T-helper 2 cell treated with Interferon-gamma antibody and Interleukin-4, amounts not matched to agents 5 μg/mL and 100 μg/mL, for 36 hours (primary cell): ENCODE measurements around the gene CORIN.

Experiments
- DNase-seq: peaks from one replicate; pipeline ENCODE4 v3.0.0; 2021; ENCODE audit warnings: low spot score
- H3K27ac Mint-ChIP-seq: one replicate; pipeline ENCODE4 v1.8.0; 2021; ENCODE audit warnings: mild to moderate bottlenecking, mixed read lengths
- H3K27me3 Mint-ChIP-seq: one replicate; pipeline ENCODE4 v1.8.0; 2021; ENCODE audit warnings: low read depth, mixed read lengths
- H3K36me3 Mint-ChIP-seq: one replicate; pipeline ENCODE4 v1.8.0; 2021; ENCODE audit warnings: low read depth, mixed read lengths
- H3K4me1 Mint-ChIP-seq: one replicate; pipeline ENCODE4 v1.8.0; 2021; ENCODE audit warnings: low read depth, mixed read lengths
- H3K4me3 Mint-ChIP-seq: one replicate; pipeline ENCODE4 v1.8.0; 2022; ENCODE audit warnings: mild to moderate bottlenecking, moderate library complexity, mixed read lengths
- H3K9me3 Mint-ChIP-seq: one replicate; pipeline ENCODE4 v1.8.0; 2021; ENCODE audit warnings: mixed read lengths

Gene CORIN

DNA sequence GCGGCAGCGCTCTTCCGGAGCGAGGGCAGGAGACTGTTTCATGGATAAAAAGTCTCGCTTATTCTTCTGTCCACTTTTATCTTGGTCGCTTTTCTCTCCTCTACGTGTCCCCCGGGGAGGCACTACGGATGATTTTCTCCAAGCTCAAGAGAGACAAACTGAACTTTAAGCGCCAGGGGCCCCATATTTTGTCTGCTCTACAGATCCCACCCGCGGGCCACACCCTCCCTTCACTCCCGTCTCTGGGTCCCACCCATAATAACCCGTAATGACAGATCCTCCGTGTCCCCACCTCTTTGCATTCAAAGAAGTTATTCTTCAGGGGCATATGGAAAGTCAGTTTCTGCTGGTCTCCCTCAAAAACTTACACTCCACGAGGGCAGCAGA is at the start of gene CORIN:
CORIN (minus strand) TSS at position 160 of the 387 bp plus-strand sequence; CDS start at position 42, 118 bp downstream.
- H3K27me3 Mint-ChIP-seq: peaks cover 45% of the 10 kb centered on the region
- no peak for DNase-seq
- peaks cover 3% of the 10 kb centered on the region for H3K36me3 Mint-ChIP-seq
- H3K9me3 Mint-ChIP-seq: peaks cover 6% of the 10 kb centered on the region
- peak within 1 kb of the TSS; percentile 83 for H3K4me3 Mint-ChIP-seq
- H3K27ac Mint-ChIP-seq: no peak within 1 kb of the TSS
- peaks cover 18% of the 10 kb centered on the region for H3K4me1 Mint-ChIP-seq

- no peak for DNase-seq
- no peaks in the 10 kb centered on the region for H3K4me1 Mint-ChIP-seq
- H3K36me3 Mint-ChIP-seq: peaks cover 46% of the 10 kb centered on the region
- H3K27me3 Mint-ChIP-seq: no peaks in the 10 kb centered on the region
- no peak overlapping the region for H3K4me3 Mint-ChIP-seq
- H3K9me3 Mint-ChIP-seq: no peaks in the 10 kb centered on the region
- H3K27ac Mint-ChIP-seq: no peak overlapping the region
Measured at GRCh38 chr4:47882228-47882627, 44.4 kb upstream of the CORIN start.

GRCh38 chr4:47879458-47879857 is 41.6 kb upstream of the CORIN start:
- H3K27me3 Mint-ChIP-seq: no peaks in the 10 kb centered on the region
- H3K9me3 Mint-ChIP-seq: no peaks in the 10 kb centered on the region
- H3K27ac Mint-ChIP-seq: no peak overlapping the region
- no peak for DNase-seq
- peaks cover 55% of the 10 kb centered on the region for H3K36me3 Mint-ChIP-seq
- H3K4me3 Mint-ChIP-seq: no peak overlapping the region
- H3K4me1 Mint-ChIP-seq: peaks cover 6% of the 10 kb centered on the region

GRCh38 chr4:47876784-47877546 is 39.1 kb upstream of the CORIN start:
- Mint-ChIP-seq H3K27ac (no peak overlapping the region), H3K9me3 (no peaks in the 10 kb centered on the region), H3K4me1 (peaks cover 14% of the 10 kb centered on the region), H3K27me3 (no peaks in the 10 kb centered on the region), H3K36me3 (peaks cover 58% of the 10 kb centered on the region), H3K4me3 (no peak overlapping the region)
- no peak for DNase-seq

- H3K4me3 Mint-ChIP-seq: no peak overlapping the region
- no peak for DNase-seq
- peaks cover 14% of the 10 kb centered on the region for H3K4me1 Mint-ChIP-seq
- H3K27ac Mint-ChIP-seq: no peak overlapping the region
- no peaks in the 10 kb centered on the region for H3K9me3 Mint-ChIP-seq
- H3K36me3 Mint-ChIP-seq: peaks cover 54% of the 10 kb centered on the region
- no peaks in the 10 kb centered on the region for H3K27me3 Mint-ChIP-seq
Measured at GRCh38 chr4:47876310-47876709, 38.4 kb upstream of the CORIN start.

DNA sequence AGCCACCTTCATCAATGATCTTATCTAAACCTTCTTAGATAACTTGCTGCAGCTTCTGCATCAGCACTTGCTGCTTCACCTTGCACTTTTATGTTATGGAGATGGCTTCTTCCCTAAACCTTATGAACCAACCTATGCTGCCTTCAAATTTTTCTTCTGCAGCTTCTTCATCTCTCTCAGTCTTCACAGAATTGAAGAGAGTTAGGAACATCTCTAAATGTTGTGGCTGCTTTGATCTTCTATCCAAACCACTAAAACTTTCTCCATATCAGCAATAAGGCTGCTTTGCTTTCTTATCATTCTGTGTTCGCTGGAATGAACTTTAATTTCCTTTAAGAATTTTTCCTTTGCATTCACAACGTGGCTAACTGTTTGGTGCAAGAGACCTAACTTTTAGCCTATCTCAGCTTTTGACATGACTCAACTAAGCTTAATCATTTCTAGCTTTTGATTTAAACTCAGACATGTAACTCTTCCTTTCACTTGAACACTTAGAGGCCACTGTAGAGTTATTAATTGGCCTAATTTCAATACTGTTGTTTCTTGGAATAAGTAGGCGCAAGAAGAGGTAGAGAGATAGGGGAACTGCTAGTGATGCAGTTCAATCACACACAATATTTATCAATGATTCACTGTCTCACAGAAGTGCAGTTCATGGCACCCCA is 36.1 kb upstream of the CORIN start:
- H3K27me3 Mint-ChIP-seq: no peaks in the 10 kb centered on the region
- peaks cover 59% of the 10 kb centered on the region for H3K36me3 Mint-ChIP-seq
- H3K4me1 Mint-ChIP-seq: peaks cover 14% of the 10 kb centered on the region
- H3K9me3 Mint-ChIP-seq: peaks cover 3% of the 10 kb centered on the region
- DNase-seq: no peak
- H3K4me3 Mint-ChIP-seq: no peak overlapping the region
- H3K27ac Mint-ChIP-seq: peak overlapping the region; percentile 4

DNA sequence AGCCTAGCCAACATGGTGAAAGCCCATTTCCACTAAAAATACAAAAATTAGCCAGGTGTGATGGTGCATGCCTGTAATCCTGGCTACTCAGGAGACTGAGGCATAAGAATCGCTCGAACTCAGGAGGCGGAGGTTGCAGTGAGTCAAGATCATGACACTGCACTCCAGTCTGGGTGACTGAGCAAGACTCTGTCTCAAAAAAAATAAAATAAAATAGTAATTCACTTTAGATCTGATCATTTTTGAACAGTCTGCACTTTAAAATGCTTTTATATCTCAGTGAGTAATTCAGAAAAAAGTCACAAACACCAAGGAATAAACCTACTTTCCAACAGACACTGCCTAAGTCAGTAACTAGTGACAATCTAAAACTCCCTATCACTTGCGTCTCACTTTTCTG is 25.6 kb upstream of the CORIN start:
- H3K27ac Mint-ChIP-seq: no peak overlapping the region
- peaks cover 13% of the 10 kb centered on the region for H3K36me3 Mint-ChIP-seq
- DNase-seq: no peak
- no peaks in the 10 kb centered on the region for H3K27me3 Mint-ChIP-seq
- no peaks in the 10 kb centered on the region for H3K9me3 Mint-ChIP-seq
- no peaks in the 10 kb centered on the region for H3K4me1 Mint-ChIP-seq
- no peak overlapping the region for H3K4me3 Mint-ChIP-seq

- H3K36me3 Mint-ChIP-seq: peaks cover 11% of the 10 kb centered on the region
- H3K27me3 Mint-ChIP-seq: no peaks in the 10 kb centered on the region
- H3K9me3 Mint-ChIP-seq: no peaks in the 10 kb centered on the region
Measured at GRCh38 chr4:47862297-47862696, 24.4 kb upstream of the CORIN start.

DNA sequence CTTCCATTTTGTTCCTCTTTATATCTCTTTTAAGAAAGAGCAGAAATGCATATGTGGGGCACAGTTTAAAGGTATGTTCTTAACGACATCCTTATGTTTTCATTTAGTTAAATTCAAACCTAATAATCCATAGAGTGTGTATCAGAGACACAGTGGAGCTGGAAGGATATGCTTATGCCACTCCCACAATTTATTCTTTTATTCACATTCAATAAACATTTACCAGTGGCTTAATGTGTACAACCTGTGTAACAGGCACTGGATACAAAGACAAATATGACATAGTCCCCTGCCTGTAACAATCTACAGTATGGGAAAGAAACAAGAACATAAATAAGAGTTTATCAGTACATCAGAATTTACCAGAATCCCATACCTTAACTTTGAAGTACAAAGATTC is 22.4 kb upstream of the CORIN start:
- Mint-ChIP-seq H3K27ac (no peak overlapping the region), H3K4me1 (no peaks in the 10 kb centered on the region), H3K36me3 (peaks cover 11% of the 10 kb centered on the region), H3K4me3 (no peak overlapping the region), H3K27me3 (no peaks in the 10 kb centered on the region), H3K9me3 (no peaks in the 10 kb centered on the region)
- no peak for DNase-seq

More at GRCh38 chr4:47862297-47862696, 24.4 kb upstream of the CORIN start:
- no peak for DNase-seq
- H3K27ac Mint-ChIP-seq: no peak overlapping the region
- H3K4me3 Mint-ChIP-seq: no peak overlapping the region
- no peaks in the 10 kb centered on the region for H3K4me1 Mint-ChIP-seq

- Mint-ChIP-seq H3K9me3 (no peaks in the 10 kb centered on the region), H3K27me3 (no peaks in the 10 kb centered on the region), H3K4me3 (no peak overlapping the region), H3K36me3 (peaks cover 18% of the 10 kb centered on the region), H3K4me1 (no peaks in the 10 kb centered on the region), H3K27ac (no peak overlapping the region)
- DNase-seq: no peak
Measured at GRCh38 chr4:47858006-47858405, 20.1 kb upstream of the CORIN start.

DNA sequence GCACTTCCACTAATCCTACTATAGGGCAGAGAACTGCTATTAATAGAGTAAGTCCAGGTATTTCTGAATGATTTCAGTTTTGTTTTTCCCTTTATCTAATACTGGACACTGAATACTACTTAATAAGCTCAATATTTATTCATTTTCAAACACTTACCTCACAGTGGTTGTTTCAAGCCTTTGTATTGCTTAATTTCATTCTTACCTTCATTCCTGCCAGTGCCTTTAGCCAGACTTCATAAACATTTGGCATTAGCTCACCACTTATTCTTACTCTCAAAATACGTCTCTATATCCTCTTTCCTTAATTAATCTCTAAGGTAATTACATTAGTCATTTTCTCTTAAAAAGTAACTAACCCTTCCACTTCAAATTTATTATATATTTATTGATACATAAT is 18.8 kb upstream of the CORIN start:
- DNase-seq: no peak
- Mint-ChIP-seq H3K27me3 (no peaks in the 10 kb centered on the region), H3K9me3 (no peaks in the 10 kb centered on the region), H3K27ac (no peak overlapping the region), H3K4me3 (no peak overlapping the region), H3K36me3 (peaks cover 12% of the 10 kb centered on the region), H3K4me1 (no peaks in the 10 kb centered on the region)

DNA sequence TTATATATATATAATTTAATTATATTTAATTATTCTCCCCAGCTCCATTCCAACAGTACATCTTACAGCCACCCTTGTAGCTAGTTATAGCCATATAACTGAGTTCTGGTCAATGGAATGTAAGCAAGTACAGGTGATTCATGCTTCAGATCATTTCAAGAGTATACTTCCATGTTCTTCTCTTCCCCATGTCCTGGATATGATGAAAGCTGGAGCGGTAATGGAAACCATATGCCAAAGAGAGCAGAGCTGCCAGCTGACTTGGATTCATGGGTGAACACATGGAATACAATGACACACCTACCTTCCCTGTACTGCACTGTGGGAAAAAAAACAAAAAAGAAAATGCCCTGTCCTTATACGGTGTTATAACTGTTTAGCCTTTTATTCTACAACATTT is 17.5 kb upstream of the CORIN start:
- no peaks in the 10 kb centered on the region for H3K27me3 Mint-ChIP-seq
- DNase-seq: no peak
- peaks cover 18% of the 10 kb centered on the region for H3K36me3 Mint-ChIP-seq
- H3K4me1 Mint-ChIP-seq: no peaks in the 10 kb centered on the region
- no peak overlapping the region for H3K27ac Mint-ChIP-seq
- no peak overlapping the region for H3K4me3 Mint-ChIP-seq
- no peaks in the 10 kb centered on the region for H3K9me3 Mint-ChIP-seq

DNA sequence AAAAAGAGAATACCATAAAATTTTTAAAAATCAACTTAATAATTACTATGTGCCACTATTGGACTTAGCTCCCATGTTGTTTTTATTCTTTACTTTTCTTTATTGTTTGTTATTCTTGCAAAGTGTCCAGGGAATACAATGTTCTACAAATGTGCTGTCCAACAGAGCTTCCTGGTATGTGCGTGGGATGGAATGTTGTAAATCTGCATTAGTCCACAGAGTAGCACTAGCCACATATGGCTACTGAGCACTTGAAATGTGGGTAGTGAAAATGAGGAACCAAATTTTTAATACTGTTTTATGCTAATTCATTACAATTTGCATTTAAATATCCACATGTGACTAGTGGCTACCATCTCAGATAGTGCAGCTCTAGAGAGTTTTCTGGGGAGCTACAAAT is 14.3 kb upstream of the CORIN start:
- Mint-ChIP-seq H3K27me3 (no peaks in the 10 kb centered on the region), H3K36me3 (peaks cover 22% of the 10 kb centered on the region), H3K9me3 (no peaks in the 10 kb centered on the region), H3K4me1 (no peaks in the 10 kb centered on the region), H3K4me3 (no peak overlapping the region), H3K27ac (no peak overlapping the region)
- DNase-seq: no peak

GRCh38 chr4:47849466-47849865 is 11.6 kb upstream of the CORIN start:
- H3K4me1 Mint-ChIP-seq: no peaks in the 10 kb centered on the region
- no peaks in the 10 kb centered on the region for H3K27me3 Mint-ChIP-seq
- no peak overlapping the region for H3K27ac Mint-ChIP-seq
- DNase-seq: no peak
- H3K9me3 Mint-ChIP-seq: peaks cover 4% of the 10 kb centered on the region
- H3K36me3 Mint-ChIP-seq: peaks cover 24% of the 10 kb centered on the region
- no peak overlapping the region for H3K4me3 Mint-ChIP-seq
